Tibial nerve (tissue), 4 donors: ENCODE results near the gene APOE.
"Not testable (repeated sequence)": the region's sequence is repeated elsewhere in the genome, so short reads cannot be mapped to it uniquely, and the experiment has no call there.

Experiments
- CTCF ChIP-seq, 5 experiments: fragments of 200-600 bp in 3 of 5; fragments of 450-650 bp in 2 of 5; sonication (generic) in 3 of 5; IDR thresholded peaks; one replicate each; pipeline ENCODE4 v1.5.1; 2016 to 2019; ENCODE audit warnings: antibody characterized with exemption in 5 of 5, mild to moderate bottlenecking in 3 of 5, moderate library complexity in 2 of 5
- EP300 ChIP-seq, 2 donors: sonication (generic); formaldehyde crosslinking; IDR thresholded peaks; one replicate each; pipeline ENCODE4 v1.6.1; 2017; ENCODE audit warnings: antibody characterized with exemption in 2 of 2, mild to moderate bottlenecking in 1 of 2
- POLR2A ChIP-seq, 2 donors: fragments of 450-650 bp; IDR thresholded peaks; one replicate each; pipeline ENCODE4 v1.6.1; 2017; ENCODE audit warnings: antibody characterized with exemption in 2 of 2, mild to moderate bottlenecking in 2 of 2, moderate library complexity in 2 of 2

DNA sequence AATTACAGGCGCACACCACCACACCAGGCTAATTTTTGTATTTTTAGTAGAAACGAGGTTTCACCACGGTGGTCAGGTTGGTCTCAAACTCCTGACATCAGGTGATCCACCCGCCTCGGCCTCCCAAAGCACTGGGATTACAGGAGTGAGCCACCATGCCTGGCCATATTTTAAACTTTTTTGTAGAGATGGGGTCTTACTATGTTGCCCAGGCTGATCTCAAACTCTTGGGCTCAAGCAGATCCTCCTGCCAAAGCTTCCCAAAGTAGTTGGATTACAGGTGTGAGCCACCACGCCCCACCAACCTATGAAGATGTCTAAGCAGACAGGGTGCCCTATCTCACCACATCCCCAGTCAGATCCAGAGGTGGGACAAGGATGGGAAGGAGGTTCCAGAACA is 6.3 kb downstream of the APOE start:
- not testable (repeated sequence) for TF ChIP-seq POLR2A, CTCF, EP300 (IDR thresholded peaks at IDR 0.05)
